H1 (cell line): ENCODE measurements around the gene SOAT2. TPM values are rescaled to one million over a fixed set of nuclear protein-coding genes. Genes with fewer than 3 reads are reported as not detected.

ENCODE experiments used
- CTCF ChIA-PET: fragments of 300-600 bp; sonication (Branson Sonifier 250); formaldehyde crosslinking; loops from one replicate; lab custom pipeline; 2021; ENCODE audit not compliant: partially characterized antibody; lab: Charles Lee
- POLR2A ChIA-PET: fragments of 300-600 bp; sonication (Branson Sonifier 250); formaldehyde crosslinking; loops from one replicate; lab custom pipeline; 2021; ENCODE audit warnings: inconsistent platforms; ENCODE audit not compliant: partially characterized antibody; lab: Charles Lee
- DNase-seq, 2 experiments: peaks; one replicate each; pipeline versions ENCODE4 v3.0.0 to v3.0.0-alpha.2; 2010 to 2022; ENCODE audit warnings: low spot score in 2 of 2, low read depth in 1 of 2, mixed read lengths in 1 of 2
- FAIRE-seq: peaks from 2 replicates; lab custom pipeline; 2011; peaks lifted over from hg19 to GRCh38; lab: Jason Lieb, UNC
- H2AFZ ChIP-seq: 2 replicates; pipeline ENCODE4 v1.8.1; 2012; ENCODE audit warnings: low read length, inconsistent platforms
- H2AK5ac ChIP-seq: 2 replicates; pipeline ENCODE4 v1.6.1; 2013; ENCODE audit warnings: low read depth, low read length
- H2BK120ac ChIP-seq: replicated peaks from 2 replicates; pipeline ENCODE3; 2013; ENCODE audit warnings: low read depth, low read length, inconsistent platforms
- H2BK12ac ChIP-seq: 2 replicates; pipeline ENCODE4 v1.6.1; 2013; ENCODE audit warnings: low read depth, low read length
- H2BK15ac ChIP-seq: 2 replicates; pipeline ENCODE4 v1.6.1; 2013; ENCODE audit warnings: low read length
- H2BK20ac ChIP-seq: 2 replicates; pipeline ENCODE4 v1.6.1; 2013; ENCODE audit warnings: low read length
- H2BK5ac ChIP-seq: 2 replicates; pipeline ENCODE4 v1.6.1; 2013; ENCODE audit warnings: low read depth, low read length
- H3K14ac ChIP-seq: 2 replicates; pipeline ENCODE4 v1.6.1; 2013; ENCODE audit warnings: inconsistent platforms; ENCODE audit not compliant: insufficient read length
- H3K18ac ChIP-seq: 2 replicates; pipeline ENCODE4 v1.6.1; 2013; ENCODE audit warnings: low read length; ENCODE audit errors: extremely low read depth
- H3K23ac ChIP-seq: 2 replicates; pipeline ENCODE4 v1.6.1; 2013; ENCODE audit warnings: inconsistent platforms; ENCODE audit not compliant: insufficient read length
- H3K23me2 ChIP-seq: 2 replicates; pipeline ENCODE4 v1.6.1; 2013; ENCODE audit warnings: low read depth, low read length
- H3K27ac ChIP-seq: 2 replicates; pipeline ENCODE4 v1.6.1; 2011; ENCODE audit warnings: low read depth, low read length, inconsistent platforms
- H3K27me3 ChIP-seq, 4 experiments: replicated peaks in 1 of 4; 1 replicate in 1 of 4; 2 replicates in 3 of 4; pipeline versions ENCODE4 v1.6.1 to v1.8.1; 2011 to 2013; ENCODE audit warnings: low read length in 3 of 4, mild to moderate bottlenecking in 3 of 4, inconsistent platforms in 2 of 4, mixed read lengths in 2 of 4, moderate library complexity in 1 of 4; ENCODE audit not compliant: control insufficient read depth in 3 of 4, insufficient read depth in 3 of 4; ENCODE audit errors: extremely low read depth in 1 of 4
- H3K36me3 ChIP-seq, 4 experiments: 2 replicates each; pipeline versions ENCODE4 v1.6.1 to v1.8.1; 2011 to 2013; ENCODE audit warnings: mild to moderate bottlenecking in 4 of 4, low read length in 3 of 4, moderate library complexity in 2 of 4, control low read depth in 1 of 4, inconsistent platforms in 1 of 4; ENCODE audit not compliant: insufficient read depth in 4 of 4, control insufficient read depth in 2 of 4
- H3K4ac ChIP-seq: replicated peaks from 2 replicates; pipeline ENCODE3; 2013; ENCODE audit warnings: low read length, low read depth, mixed read lengths, inconsistent platforms; ENCODE audit not compliant: insufficient read length
- H3K4me1 ChIP-seq, 4 experiments: replicated peaks in 1 of 4; 1 replicate in 1 of 4; 2 replicates in 3 of 4; pipeline versions ENCODE4 v1.6.1 to v1.8.1; 2011 to 2013; ENCODE audit warnings: low read length in 3 of 4, inconsistent platforms in 2 of 4, mixed read lengths in 1 of 4; ENCODE audit not compliant: insufficient read depth in 4 of 4, control insufficient read depth in 3 of 4
- H3K4me2 ChIP-seq, 2 experiments: 2 replicates each; pipeline versions ENCODE4 v1.6.1 to v1.8.1; 2011 to 2013; ENCODE audit warnings: low read depth in 2 of 2, low read length in 2 of 2, control low read depth in 1 of 2, inconsistent platforms in 1 of 2, mild to moderate bottlenecking in 1 of 2; ENCODE audit not compliant: insufficient read depth in 1 of 2
- H3K4me3 ChIP-seq, 4 experiments: fragments of 200-600, 300-600 bp in 1 of 4; sonication (generic), shearing (Covaris generic), sonication (Bioruptor Twin) in 1 of 4; 2 replicates each; pipeline versions ENCODE4 v1.5.1 to v1.8.1; 2011 to 2016; ENCODE audit warnings: low read length in 4 of 4, low read depth in 3 of 4, control low read depth in 2 of 4, inconsistent platforms in 2 of 4, mild to moderate bottlenecking in 2 of 4, mixed read lengths in 1 of 4, moderate library complexity in 1 of 4; ENCODE audit not compliant: insufficient read depth in 2 of 4; ENCODE audit errors: extremely low read depth in 1 of 4
- H3K56ac ChIP-seq: replicated peaks from 2 replicates; pipeline ENCODE3; 2013; ENCODE audit warnings: low read depth, mild to moderate bottlenecking, mixed read lengths, low read length, inconsistent platforms; ENCODE audit not compliant: insufficient read length
- H3K79me1 ChIP-seq: 2 replicates; pipeline ENCODE4 v1.6.1; 2013; ENCODE audit warnings: low read depth, low read length, control low read depth
- H3K79me2 ChIP-seq, 2 experiments: 2 replicates each; pipeline versions ENCODE4 v1.6.1 to v1.8.1; 2012 to 2013; ENCODE audit warnings: low read length in 2 of 2, mild to moderate bottlenecking in 2 of 2, inconsistent platforms in 1 of 2; ENCODE audit not compliant: insufficient read depth in 2 of 2, control insufficient read depth in 1 of 2
- H3K9ac ChIP-seq, 4 experiments: replicated peaks in 1 of 4; 1 replicate in 1 of 4; 2 replicates in 3 of 4; pipeline versions ENCODE4 v1.6.1 to v1.8.1; 2011 to 2013; ENCODE audit warnings: low read depth in 3 of 4, low read length in 3 of 4, control low read depth in 2 of 4, mild to moderate bottlenecking in 2 of 4, moderate library complexity in 2 of 4, inconsistent platforms in 1 of 4; ENCODE audit errors: extremely low read depth in 1 of 4
- H3K9me3 ChIP-seq, 2 experiments: 2 replicates each; pipeline versions ENCODE4 v1.6.1 to v1.8.1; 2012 to 2013; ENCODE audit warnings: mild to moderate bottlenecking in 2 of 2, moderate library complexity in 2 of 2, control low read depth in 1 of 2, inconsistent platforms in 1 of 2, low read depth in 1 of 2, low read length in 1 of 2, mixed read lengths in 1 of 2; ENCODE audit not compliant: insufficient read depth in 2 of 2
- H4K20me1 ChIP-seq, 2 experiments: replicated peaks in 1 of 2; 2 replicates each; pipeline versions ENCODE3 to v1.8.1; 2011 to 2013; ENCODE audit warnings: inconsistent platforms in 2 of 2, low read length in 2 of 2, mild to moderate bottlenecking in 1 of 2; ENCODE audit not compliant: insufficient read depth in 2 of 2, control insufficient read depth in 1 of 2
- H4K5ac ChIP-seq: 2 replicates; pipeline ENCODE4 v1.6.1; 2013; ENCODE audit warnings: low read length, low read depth, mixed read lengths, inconsistent platforms; ENCODE audit not compliant: insufficient read length
- H4K8ac ChIP-seq: 2 replicates; pipeline ENCODE4 v1.8.0; 2013; ENCODE audit warnings: mild to moderate bottlenecking, moderate library complexity, low read length, inconsistent platforms; ENCODE audit not compliant: insufficient read depth; ENCODE audit errors: extremely low read depth
- H4K91ac ChIP-seq: replicated peaks from 2 replicates; pipeline ENCODE3; 2013; ENCODE audit warnings: low read length, mixed read lengths, inconsistent platforms; ENCODE audit not compliant: insufficient read length
- GABPA ChIP-seq: IDR thresholded peaks from 2 replicates; pipeline ENCODE4 v1.6.1; 2011; ENCODE audit warnings: mild to moderate bottlenecking, low read length, moderate library complexity, borderline replicate concordance; ENCODE audit not compliant: insufficient read depth
- GTF2F1 ChIP-seq: IDR thresholded peaks from 2 replicates; pipeline ENCODE4 v1.6.1; 2012; ENCODE audit warnings: low read depth, low read length, improper control_type of control experiment, borderline replicate concordance
- KDM1A ChIP-seq: fragments of 200-600, 300-600 bp; sonication (generic); IDR thresholded peaks from 2 replicates; pipeline ENCODE4 v1.7.1; 2016; ENCODE audit warnings: mild to moderate bottlenecking, low read length, borderline replicate concordance
- POLR2AphosphoS5 ChIP-seq: IDR thresholded peaks from 2 replicates; pipeline ENCODE4 v1.6.1; 2011; ENCODE audit warnings: low read depth, low read length
- RFX5 ChIP-seq: IDR thresholded peaks from 2 replicates; pipeline ENCODE4 v1.6.1; 2011; ENCODE audit warnings: low read depth, low read length, improper control_type of control experiment, borderline replicate concordance
- RXRA ChIP-seq: IDR thresholded peaks from 2 replicates; pipeline ENCODE4 v1.6.1; 2011; ENCODE audit warnings: low read depth, mild to moderate bottlenecking, low read length, moderate library complexity; ENCODE audit not compliant: insufficient read depth
- SAP30 ChIP-seq: fragments of 300-600 bp; sonication (generic); IDR thresholded peaks from 2 replicates; pipeline ENCODE4 v1.7.1; 2012; ENCODE audit warnings: low read length, moderate library complexity, mild to moderate bottlenecking, inconsistent platforms; ENCODE audit not compliant: insufficient read depth, insufficient replicate concordance
- SIX5 ChIP-seq: IDR thresholded peaks from 2 replicates; pipeline ENCODE4 v1.6.1; 2011; ENCODE audit warnings: mild to moderate bottlenecking, low read depth, low read length
- TAF7 ChIP-seq: optimal IDR thresholded peaks from 2 replicates; pipeline ENCODE3; 2011; ENCODE audit warnings: low read depth, mild to moderate bottlenecking, inconsistent platforms, low read length, moderate library complexity, borderline replicate concordance
- WGBS, 2 experiments: shearing (Covaris generic) in 1 of 2; methylation state at CpG; one replicate each; pipeline versions ENCODE4 v1.1.6 to v1.1.7; 2013 to 2015; ENCODE audit warnings: low lambda C conversion rate in 2 of 2, mixed read lengths in 2 of 2, inconsistent platforms in 1 of 2, low coverage in 1 of 2, missing lambda C conversion rate in 1 of 2; ENCODE audit not compliant: insufficient replicate concordance in 2 of 2, insufficient coverage in 1 of 2, insufficient read length in 1 of 2; ENCODE audit errors: extremely low coverage in 1 of 2, missing lambda C conversion rate in 1 of 2; 5-methylcytosine and 5-hydroxymethylcytosine counted together
- polyA plus RNA-seq, 7 experiments: library from polyadenylated mRNA; depleted of rRNA in 3 of 7; stranded (reverse) in 5 of 7; unstranded in 2 of 7; fragments of >200 nt in 5 of 7; fragments of 200-250 nt in 2 of 7; gene quantifications; 1 replicate in 5 of 7; 2 replicates in 1 of 7; 4 replicates in 1 of 7; pipeline versions ENCODE4 v1.2.1 to v1.2.3, GENCODE V29; 2011 to 2013; ENCODE audit warnings: missing spikeins in 2 of 7, mixed read lengths in 2 of 7
- total RNA-seq: library from RNA; stranded (reverse); fragmentation: NEBNext Ultra II Directional; extraction: Animal tissue kit (Norgen Biotek cat#: 25700); gene quantifications from 2 replicates; pipeline ENCODE4 v1.2.1, GENCODE V29; 2021

Gene SOAT2
- total and polyA plus RNA-seq, 2 of the 8 experiments (the other 6 are each of a cell fraction or from before 2014, with no cell fraction given) = 0.08 TPM; not detected in 1

DNA sequence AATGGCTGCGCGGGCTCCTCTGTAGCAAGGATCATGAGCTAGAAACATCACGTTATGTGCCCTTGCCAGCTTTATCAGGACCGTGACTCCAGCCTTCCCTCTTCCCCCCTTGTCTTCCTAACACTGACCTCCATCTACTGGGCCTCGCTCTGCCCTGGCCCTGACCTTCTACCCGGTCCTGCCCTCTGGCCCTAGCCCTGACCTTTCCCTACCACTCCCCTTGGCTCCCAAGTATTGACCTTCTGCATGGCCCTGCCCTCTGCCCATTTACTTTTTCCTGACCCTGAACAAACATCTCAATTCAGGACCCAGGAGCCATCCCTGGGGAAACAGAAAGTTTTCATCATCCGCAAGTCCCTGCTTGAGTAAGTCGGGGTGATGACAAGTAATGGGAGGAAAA is 2.0 kb downstream of the SOAT2 start:
- Histone ChIP-seq H3K4ac (no peak overlapping the region), H3K79me1 (no peaks in the 10 kb centered on the region), H2BK120ac (no peak overlapping the region), H2BK20ac (no peak overlapping the region), H3K4me2 (no peak overlapping the region), H3K9ac (no peak overlapping the region), H4K8ac (no peak overlapping the region), H3K23me2 (no peaks in the 10 kb centered on the region), H2BK5ac (no peak overlapping the region), H3K4me3 (no peak overlapping the region), H4K91ac (no peak overlapping the region), H3K23ac (no peak overlapping the region), H2AFZ (no peak overlapping the region), H3K27ac (no peak overlapping the region), H3K9me3 (peaks cover 3 to 5% of the 10 kb centered on the region in 2 experiments; a peak in 3 of 4 replicates), H2BK15ac (no peak overlapping the region), H4K20me1 (no peaks in the 10 kb centered on the region), H3K4me1 (peaks cover 0 to 5% (median 1%) of the 10 kb centered on the region in 4 experiments; a peak in 5 of 7 replicates), H3K18ac (no peak overlapping the region), H3K79me2 (no peaks in the 10 kb centered on the region), H4K5ac (no peak overlapping the region), H3K36me3 (no peaks in the 10 kb centered on the region), H2BK12ac (no peak overlapping the region), H3K27me3 (no peaks in the 10 kb centered on the region), H2AK5ac (no peak overlapping the region), H3K14ac (no peak overlapping the region), H3K56ac (no peak overlapping the region)
- no peak for DNase-seq
- no peak for FAIRE-seq
- CTCF ChIA-PET = interaction anchor here (19.1 kb wide), 1 partner anchor 35 kb away, joined by 531 read pairs; the partner anchor contains the start of gene SPRYD3
- TF ChIP-seq SAP30 = no peak
- TF ChIP-seq POLR2AphosphoS5 = no peak
- TF ChIP-seq GTF2F1 = no peak
- TF ChIP-seq RFX5 = no peak
- no peak for TF ChIP-seq RXRA
- no peak for TF ChIP-seq TAF7
- TF ChIP-seq KDM1A = no peak
- TF ChIP-seq GABPA = no peak
- no peak for TF ChIP-seq SIX5
- POLR2A ChIA-PET = no interaction called here
- WGBS, 2 experiments = 89% methylated on average over 8 of the region's 8 CpGs; no CpG with 5 or more reads in 1 of the 2 experiments
